A673 (cell line): ENCODE data around the gene CRACR2A.

Experiments used
- EZH2 ChIP-seq: fragments of 200-600 bp; sonication (generic); IDR thresholded peaks from 2 replicates; pipeline ENCODE4 v1.6.1; 2017; ENCODE audit warnings: borderline replicate concordance, low read depth, mild to moderate bottlenecking, mixed read lengths, antibody characterized with exemption, low read length; ENCODE audit not compliant: poor library complexity, severe bottlenecking
- TF ChIP-seq, protein P1 (sequence below): fragments of 300-800, 200-600 bp; sonication (generic); conservative IDR thresholded peaks from 2 replicates; pipeline ENCODE4 v1.5.1; 2017; ENCODE audit warnings: low read depth, mild to moderate bottlenecking, antibody characterized with exemption, low read length, moderate library complexity, mixed read lengths

DNA sequence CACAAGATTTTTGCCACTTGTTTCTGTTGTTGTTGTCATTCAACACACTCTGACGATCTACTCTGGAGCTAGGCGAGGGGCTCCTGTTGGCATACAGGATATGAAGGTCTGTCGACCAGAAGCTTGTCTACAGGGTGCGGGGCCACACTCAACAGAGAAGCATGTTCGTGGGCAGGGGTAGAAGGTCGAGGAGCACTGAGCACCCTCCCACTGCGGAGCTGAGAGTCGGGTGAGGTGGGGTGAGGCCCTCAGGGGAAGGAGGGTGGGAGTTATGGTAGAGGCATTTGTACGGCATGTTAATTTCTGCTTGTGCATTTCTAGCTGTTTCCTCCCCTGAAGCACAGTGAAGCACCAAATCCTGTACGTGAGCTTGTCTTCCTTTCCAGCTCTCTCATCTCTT lies 146.8 kb downstream of the CRACR2A start:
- TF ChIP-seq, protein P1, sequence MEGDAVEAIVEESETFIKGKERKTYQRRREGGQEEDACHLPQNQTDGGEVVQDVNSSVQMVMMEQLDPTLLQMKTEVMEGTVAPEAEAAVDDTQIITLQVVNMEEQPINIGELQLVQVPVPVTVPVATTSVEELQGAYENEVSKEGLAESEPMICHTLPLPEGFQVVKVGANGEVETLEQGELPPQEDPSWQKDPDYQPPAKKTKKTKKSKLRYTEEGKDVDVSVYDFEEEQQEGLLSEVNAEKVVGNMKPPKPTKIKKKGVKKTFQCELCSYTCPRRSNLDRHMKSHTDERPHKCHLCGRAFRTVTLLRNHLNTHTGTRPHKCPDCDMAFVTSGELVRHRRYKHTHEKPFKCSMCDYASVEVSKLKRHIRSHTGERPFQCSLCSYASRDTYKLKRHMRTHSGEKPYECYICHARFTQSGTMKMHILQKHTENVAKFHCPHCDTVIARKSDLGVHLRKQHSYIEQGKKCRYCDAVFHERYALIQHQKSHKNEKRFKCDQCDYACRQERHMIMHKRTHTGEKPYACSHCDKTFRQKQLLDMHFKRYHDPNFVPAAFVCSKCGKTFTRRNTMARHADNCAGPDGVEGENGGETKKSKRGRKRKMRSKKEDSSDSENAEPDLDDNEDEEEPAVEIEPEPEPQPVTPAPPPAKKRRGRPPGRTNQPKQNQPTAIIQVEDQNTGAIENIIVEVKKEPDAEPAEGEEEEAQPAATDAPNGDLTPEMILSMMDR: no peak
- TF ChIP-seq EZH2: no peak
